Neural progenitor cell (in vitro differentiated cells): ENCODE results near the gene GPR142.

Source experiments
- EZH2phosphoT487 ChIP-seq: fragments of 200-600 bp; sonication (generic); IDR thresholded peaks from 2 replicates; pipeline ENCODE4 v1.6.1; 2017; ENCODE audit warnings: antibody characterized with exemption
- TF ChIP-seq, protein P1 (sequence below): fragments of 200-600 bp; sonication (generic); IDR thresholded peaks from 2 replicates; pipeline ENCODE4 v1.5.1; 2017; ENCODE audit warnings: antibody characterized with exemption, mild to moderate bottlenecking

DNA sequence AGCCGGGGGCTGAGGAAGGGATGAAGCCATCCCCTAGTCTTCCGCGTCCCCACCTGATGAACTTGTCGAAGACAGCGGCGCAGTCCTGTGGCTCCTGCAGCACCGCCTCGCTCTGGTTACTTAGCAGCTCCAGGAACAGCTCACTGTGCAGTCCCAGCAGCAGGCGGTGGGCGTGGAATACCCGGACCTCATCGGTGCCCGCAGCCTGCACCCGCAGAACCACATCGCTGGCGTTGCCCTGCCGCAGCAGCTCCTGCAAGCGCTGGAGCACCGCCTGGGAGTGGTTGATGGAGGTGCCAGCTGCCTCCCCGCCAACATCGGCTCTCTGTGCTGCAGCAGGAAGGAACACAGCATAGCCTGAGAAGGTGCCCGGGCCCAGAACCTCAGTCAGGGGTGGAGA is 7.4 kb upstream of the GPR142 start:
- no peak for TF ChIP-seq EZH2phosphoT487
- TF ChIP-seq, protein P1, sequence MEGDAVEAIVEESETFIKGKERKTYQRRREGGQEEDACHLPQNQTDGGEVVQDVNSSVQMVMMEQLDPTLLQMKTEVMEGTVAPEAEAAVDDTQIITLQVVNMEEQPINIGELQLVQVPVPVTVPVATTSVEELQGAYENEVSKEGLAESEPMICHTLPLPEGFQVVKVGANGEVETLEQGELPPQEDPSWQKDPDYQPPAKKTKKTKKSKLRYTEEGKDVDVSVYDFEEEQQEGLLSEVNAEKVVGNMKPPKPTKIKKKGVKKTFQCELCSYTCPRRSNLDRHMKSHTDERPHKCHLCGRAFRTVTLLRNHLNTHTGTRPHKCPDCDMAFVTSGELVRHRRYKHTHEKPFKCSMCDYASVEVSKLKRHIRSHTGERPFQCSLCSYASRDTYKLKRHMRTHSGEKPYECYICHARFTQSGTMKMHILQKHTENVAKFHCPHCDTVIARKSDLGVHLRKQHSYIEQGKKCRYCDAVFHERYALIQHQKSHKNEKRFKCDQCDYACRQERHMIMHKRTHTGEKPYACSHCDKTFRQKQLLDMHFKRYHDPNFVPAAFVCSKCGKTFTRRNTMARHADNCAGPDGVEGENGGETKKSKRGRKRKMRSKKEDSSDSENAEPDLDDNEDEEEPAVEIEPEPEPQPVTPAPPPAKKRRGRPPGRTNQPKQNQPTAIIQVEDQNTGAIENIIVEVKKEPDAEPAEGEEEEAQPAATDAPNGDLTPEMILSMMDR, result no peak
